ENCODE measurements around the gene CASP2. TPM values are rescaled to one million over a fixed set of nuclear protein-coding genes. Genes with fewer than 3 reads are reported as not detected.

Gene CASP2
- total and polyA plus RNA-seq, 5 donors: 4.5 to 10.6 (median 10.1) TPM

- Histone ChIP-seq H3K27ac (ENCODE audit: low read length) (no peak overlapping the region), H3K9me3 (ENCODE audit: control insufficient read depth, low read length) (no peaks in the 10 kb centered on the region), H3K4me3 (ENCODE audit: low read length) (no peak overlapping the region), H3K27me3 (ENCODE audit: control insufficient read depth, insufficient read depth) (no peaks in the 10 kb centered on the region), H3K4me1 (ENCODE audit: control insufficient read depth, insufficient read depth, low read length) (no peaks in the 10 kb centered on the region)
- intact Hi-C loops (cut with DNase I): no loop called here
- ATAC-seq: no peak
- DNase-seq: no peak
- 85% methylated on average over 8 of the region's 8 CpGs for WGBS
Measured at GRCh38 chr7:143354965-143355364, 66.8 kb downstream of the CASP2 start.

DNA sequence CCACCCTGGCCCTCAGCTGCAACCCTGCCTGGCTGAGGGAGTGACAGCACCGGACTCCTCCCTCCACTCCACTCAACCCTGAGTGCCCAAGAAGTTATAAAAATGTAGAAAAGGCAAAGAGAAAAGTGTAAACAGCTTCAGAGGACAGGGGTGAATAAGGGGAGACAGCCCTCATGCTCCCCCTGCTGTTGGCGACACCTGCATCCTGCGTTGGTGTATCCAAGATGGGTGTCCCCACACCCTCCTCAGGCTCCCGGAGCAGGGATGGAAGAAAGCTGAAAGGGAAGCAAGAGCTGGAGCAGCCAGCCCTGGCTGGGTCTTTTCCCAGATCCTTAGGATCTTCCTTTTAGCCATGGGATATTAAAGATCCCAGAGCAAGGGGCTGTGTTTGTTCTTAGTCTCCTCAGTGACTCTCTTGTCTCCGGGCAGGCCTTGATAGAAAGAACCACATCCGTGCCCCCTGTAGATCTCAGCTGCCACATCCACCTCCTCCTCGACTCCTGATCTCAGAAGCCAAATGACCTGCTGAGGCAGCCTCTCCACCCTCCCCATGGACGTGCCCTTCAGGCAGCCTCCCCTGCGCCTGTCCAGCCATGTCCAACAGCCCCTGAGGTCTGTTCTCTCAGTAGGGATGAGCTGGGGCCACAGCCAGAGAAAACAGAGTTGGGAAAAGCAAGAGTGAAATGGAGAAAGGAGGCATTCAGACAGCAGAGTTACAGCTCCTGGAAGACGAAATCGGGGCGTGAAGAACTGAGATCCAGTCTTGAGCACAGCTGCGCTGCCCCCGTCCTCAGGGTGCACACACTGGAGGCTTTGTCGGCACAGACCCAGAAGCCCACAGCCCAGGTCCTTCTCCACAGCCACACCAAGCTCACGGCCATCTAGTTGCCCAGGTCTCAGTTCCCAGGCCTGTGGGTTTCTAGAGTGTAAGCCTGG lies 67.6 kb downstream of the CASP2 start:
- Histone ChIP-seq H3K4me1 (ENCODE audit: control insufficient read depth, insufficient read depth, low read length) (no peaks in the 10 kb centered on the region), H3K27me3 (ENCODE audit: control insufficient read depth, insufficient read depth) (no peaks in the 10 kb centered on the region), H3K9me3 (ENCODE audit: control insufficient read depth, low read length) (no peaks in the 10 kb centered on the region), H3K27ac (ENCODE audit: low read length) (no peak overlapping the region), H3K4me3 (ENCODE audit: low read length) (no peak overlapping the region)
- DNase-seq (no peak), ATAC-seq (no peak)
- intact Hi-C loops (cut with DNase I): no loop called here
- WGBS: 92% methylated on average over 16 of the region's 16 CpGs

- Histone ChIP-seq H3K9me3 (ENCODE audit: control insufficient read depth, low read length) (no peaks in the 10 kb centered on the region), H3K27ac (ENCODE audit: low read length) (no peak overlapping the region), H3K4me1 (ENCODE audit: control insufficient read depth, insufficient read depth, low read length) (no peaks in the 10 kb centered on the region), H3K4me3 (ENCODE audit: low read length) (no peak overlapping the region), H3K27me3 (ENCODE audit: control insufficient read depth, insufficient read depth) (no peaks in the 10 kb centered on the region)
- ATAC-seq (no peak), DNase-seq (no peak)
- 95% methylated on average over 13 of the region's 13 CpGs for WGBS
- intact Hi-C loops (cut with DNase I): no loop called here
Measured at GRCh38 chr7:143356414-143357050, 68.4 kb downstream of the CASP2 start.

Other genes starting within 250 kb of the CASP2 start
- gene OR6V1, start 236.0 kb upstream of the CASP2 start, total RNA-seq: not detected
- not detected for gene OR6V1, start 236.0 kb upstream of the CASP2 start, polyA plus RNA-seq
- not detected for gene PIP, start 156.3 kb upstream of the CASP2 start, total RNA-seq
- gene PIP, start 156.3 kb upstream of the CASP2 start, polyA plus RNA-seq: not detected
- not detected for gene TAS2R39, start 104.9 kb upstream of the CASP2 start, total RNA-seq
- not detected for gene TAS2R39, start 104.9 kb upstream of the CASP2 start, polyA plus RNA-seq
- not detected for gene TAS2R40, start 66.3 kb upstream of the CASP2 start, total RNA-seq
- gene TAS2R40, start 66.3 kb upstream of the CASP2 start, polyA plus RNA-seq: not detected
- gene GSTK1, start 24.9 kb upstream of the CASP2 start, total RNA-seq: 100 to 1,000 TPM; 182 to 249 (median 234) TPM
- gene GSTK1, start 24.9 kb upstream of the CASP2 start, polyA plus RNA-seq: 280 TPM
- 1 to 10 TPM; 3.6 to 5.9 (median 4.5) TPM for gene TMEM139, start 3.4 kb upstream of the CASP2 start, total RNA-seq
- 10.9 TPM for gene TMEM139, start 3.4 kb upstream of the CASP2 start, polyA plus RNA-seq
- not detected for gene CLCN1, start 27.8 kb downstream of the CASP2 start, total RNA-seq
- gene CLCN1, start 27.8 kb downstream of the CASP2 start, polyA plus RNA-seq: not detected
- under 1 TPM; 0.21 to 0.51 (median 0.39) TPM for gene FAM131B, start 74.4 kb downstream of the CASP2 start, total RNA-seq
- gene FAM131B, start 74.4 kb downstream of the CASP2 start, polyA plus RNA-seq: 0.27 TPM
- 100 to 1,000 TPM in 1 of 4 donors, 10 to 100 TPM in 3; 80.1 to 127 (median 92.6) TPM for gene ZYX, start 93.0 kb downstream of the CASP2 start, total RNA-seq
- gene ZYX, start 93.0 kb downstream of the CASP2 start, polyA plus RNA-seq: 74.7 TPM
- gene EPHA1, start 120.5 kb downstream of the CASP2 start, total RNA-seq: under 1 TPM in 2 of 4 donors, not detected in 2; 0.46 to 0.56 TPM
- 0.02 TPM for gene EPHA1, start 120.5 kb downstream of the CASP2 start, polyA plus RNA-seq
- not detected for gene TAS2R60, start 155.1 kb downstream of the CASP2 start, total RNA-seq
- not detected for gene TAS2R60, start 155.1 kb downstream of the CASP2 start, polyA plus RNA-seq
- not detected for gene TAS2R41, start 189.5 kb downstream of the CASP2 start, total RNA-seq
- gene TAS2R41, start 189.5 kb downstream of the CASP2 start, polyA plus RNA-seq: not detected

Measured in right cardiac atrium (tissue), 5 donors.